Gastrocnemius medialis (tissue), 4 donors: ENCODE results near the gene PBX3.

Source experiments
- CTCF ChIP-seq, 5 experiments: fragments of 450-650 bp in 3 of 5; fragments of 200-600 bp in 2 of 5; sonication (generic) in 2 of 5; IDR thresholded peaks in 4 of 5; conservative IDR thresholded peaks in 1 of 5; 1 replicate in 4 of 5; 2 replicates in 1 of 5; pipeline ENCODE4 v1.5.1; 2016 to 2019; ENCODE audit warnings: antibody characterized with exemption in 5 of 5, mild to moderate bottlenecking in 3 of 5, moderate library complexity in 3 of 5
- POLR2A ChIP-seq, 2 donors: fragments of 450-650 bp; IDR thresholded peaks; one replicate each; pipeline ENCODE4 v1.6.1; 2017; ENCODE audit warnings: antibody characterized with exemption in 2 of 2, mild to moderate bottlenecking in 2 of 2, moderate library complexity in 2 of 2

GRCh38 chr9:125948887-125949596 is 201.9 kb downstream of the PBX3 start:
- no peak for TF ChIP-seq POLR2A (IDR thresholded peaks at IDR 0.05)
- no peak for TF ChIP-seq CTCF (IDR thresholded peaks at IDR 0.05 in 4 of 5, conservative IDR thresholded peaks at IDR 0.05 in 1 of 5)
